ENCODE data around the gene SKOR1. TPM values are rescaled to one million over a fixed set of nuclear protein-coding genes. Genes with fewer than 3 reads are reported as not detected.

Gene SKOR1
- total and polyA plus RNA-seq, 2 of the 4 experiments (the other 2 are of a cell fraction): 0.03 TPM; not detected in 1

- Histone ChIP-seq H2BK15ac (ENCODE audit: low read depth, low read length) (no peak overlapping the region), H3K18ac (ENCODE audit: low read depth, low read length) (no peak overlapping the region), H2BK120ac (ENCODE audit: low read depth, low read length) (no peak overlapping the region), H3K9ac (ENCODE audit: low read depth, low read length) (no peak overlapping the region), H3K9me1 (ENCODE audit: insufficient read depth, low read length) (no peaks in the 10 kb centered on the region), H4K8ac (ENCODE audit: low read depth in 2 of 2, low read length in 2 of 2) (no peak overlapping the region), H3K79me1 (ENCODE audit: low read depth in 1 of 2, low read length in 2 of 2) (no peaks in the 10 kb centered on the region), H2BK5ac (ENCODE audit: low read depth, low read length, poor library complexity, severe bottlenecking) (no peak overlapping the region), H3K14ac (replicated peaks; ENCODE audit: low read depth, low read length) (no peak overlapping the region), H3K27me3 (ENCODE audit: control insufficient read depth, insufficient read depth, low read length) (no peaks in the 10 kb centered on the region), H3K4me1 (ENCODE audit: control insufficient read depth, insufficient read depth, low read length) (no peaks in the 10 kb centered on the region), H3K9me3 (ENCODE audit: control insufficient read depth, insufficient read depth, low read length) (peaks cover 5% of the 10 kb centered on the region), H3K4me3 (ENCODE audit: insufficient read depth, low read depth, low read length) (no peak overlapping the region), H2BK20ac (ENCODE audit: low read depth, low read length) (no peak overlapping the region), H3K23ac (ENCODE audit: low read depth, low read length) (no peak overlapping the region), H3K4ac (ENCODE audit: low read depth, low read length) (no peak overlapping the region), H2AK5ac (ENCODE audit: low read depth, low read length) (no peak overlapping the region), H3K4me2 (ENCODE audit: low read depth, low read length) (no peak overlapping the region), H3K56ac (ENCODE audit: extremely low read depth, insufficient read depth, low read length) (no peak overlapping the region), H4K20me1 (ENCODE audit: insufficient read depth, low read length) (no peaks in the 10 kb centered on the region), H2AK9ac (replicated peaks; ENCODE audit: low read depth, low read length, poor library complexity) (no peak overlapping the region), H4K91ac (ENCODE audit: insufficient read depth, low read depth, low read length) (no peak overlapping the region), H3K27ac (ENCODE audit: insufficient read depth, low read length) (no peak overlapping the region), H4K5ac (ENCODE audit: low read depth, low read length) (no peak overlapping the region), H3K36me3 (ENCODE audit: control insufficient read depth, insufficient read depth, low read length) (no peaks in the 10 kb centered on the region; the same call in 1 of the 2 replicates), H2AFZ (replicated peaks; ENCODE audit: low read length, poor library complexity) (no peak overlapping the region)
- TF ChIP-seq CTCF (conservative IDR thresholded peaks at IDR 0.05; ENCODE audit: low read depth, low read length) (no peak), MAZ (IDR thresholded peaks at IDR 0.05; ENCODE audit: borderline replicate concordance, low read depth, low read length) (no peak), USF2 (IDR thresholded peaks at IDR 0.05; ENCODE audit: low read depth, low read length) (no peak), CHD1 (IDR thresholded peaks at IDR 0.05; ENCODE audit: low read depth, low read length) (no peak), RAD21 (IDR thresholded peaks at IDR 0.05; ENCODE audit: low read length) (no peak)
- ChIA-PET CTCF (no interaction called here), POLR2A (ENCODE audit: unreplicated experiment) (no interaction called here)
- ATAC-seq (ENCODE audit: low read depth) (no peak), DNase-seq (no peak)
- in situ Hi-C loops (cut with MboI; ENCODE audit: low sequenced_read_pairs): no loop called here
- no TSS peak for BruUV-seq (replicated peaks)
- intact Hi-C loops (cut with micrococcal nuclease): no loop called here
- WGBS, 2 experiments (ENCODE audit: extremely low coverage in 2 of 2, insufficient read length in 1 of 2): 13% methylated on average over 1 of the region's 8 CpGs; no CpG with 5 or more reads in 1 of the 2 experiments
- dilution Hi-C loops (cut with HindIII; ENCODE audit: low sequenced_read_pairs, unreplicated experiment): no loop called here
Observed at GRCh38 chr15:67792250-67792942, 32.9 kb upstream of the SKOR1 start.
